ENCODE data around the gene FCRLB. TPM values are rescaled to one million over a fixed set of nuclear protein-coding genes. Genes with fewer than 3 reads are reported as not detected.

The FCRLB gene
- total and polyA plus RNA-seq, 2 of the 13 experiments (the other 11 are each of a cell fraction or from before 2014, with no cell fraction given) = 0.08 to 0.11 TPM

DNA sequence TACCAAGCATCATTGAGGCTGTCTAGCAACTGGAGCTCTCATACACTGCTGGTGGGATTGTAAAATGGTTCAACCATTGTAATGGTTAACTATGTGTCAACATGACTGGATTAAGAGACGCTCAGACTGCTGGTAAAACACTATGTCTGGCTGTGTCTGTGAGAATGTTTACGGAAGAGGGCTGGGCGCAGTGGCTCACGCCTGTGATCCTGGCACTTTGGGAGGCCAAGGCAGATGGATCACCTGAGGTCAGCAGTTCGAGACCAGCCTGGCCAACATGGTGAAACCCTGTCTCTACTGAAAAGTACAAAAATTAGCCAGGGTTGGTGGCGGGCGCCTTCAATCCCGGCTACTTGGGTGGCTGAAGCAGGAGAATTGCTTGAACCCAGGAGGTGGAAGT lies 19.1 kb upstream of the FCRLB start (continued):
- TF ChIP-seq, protein P1, sequence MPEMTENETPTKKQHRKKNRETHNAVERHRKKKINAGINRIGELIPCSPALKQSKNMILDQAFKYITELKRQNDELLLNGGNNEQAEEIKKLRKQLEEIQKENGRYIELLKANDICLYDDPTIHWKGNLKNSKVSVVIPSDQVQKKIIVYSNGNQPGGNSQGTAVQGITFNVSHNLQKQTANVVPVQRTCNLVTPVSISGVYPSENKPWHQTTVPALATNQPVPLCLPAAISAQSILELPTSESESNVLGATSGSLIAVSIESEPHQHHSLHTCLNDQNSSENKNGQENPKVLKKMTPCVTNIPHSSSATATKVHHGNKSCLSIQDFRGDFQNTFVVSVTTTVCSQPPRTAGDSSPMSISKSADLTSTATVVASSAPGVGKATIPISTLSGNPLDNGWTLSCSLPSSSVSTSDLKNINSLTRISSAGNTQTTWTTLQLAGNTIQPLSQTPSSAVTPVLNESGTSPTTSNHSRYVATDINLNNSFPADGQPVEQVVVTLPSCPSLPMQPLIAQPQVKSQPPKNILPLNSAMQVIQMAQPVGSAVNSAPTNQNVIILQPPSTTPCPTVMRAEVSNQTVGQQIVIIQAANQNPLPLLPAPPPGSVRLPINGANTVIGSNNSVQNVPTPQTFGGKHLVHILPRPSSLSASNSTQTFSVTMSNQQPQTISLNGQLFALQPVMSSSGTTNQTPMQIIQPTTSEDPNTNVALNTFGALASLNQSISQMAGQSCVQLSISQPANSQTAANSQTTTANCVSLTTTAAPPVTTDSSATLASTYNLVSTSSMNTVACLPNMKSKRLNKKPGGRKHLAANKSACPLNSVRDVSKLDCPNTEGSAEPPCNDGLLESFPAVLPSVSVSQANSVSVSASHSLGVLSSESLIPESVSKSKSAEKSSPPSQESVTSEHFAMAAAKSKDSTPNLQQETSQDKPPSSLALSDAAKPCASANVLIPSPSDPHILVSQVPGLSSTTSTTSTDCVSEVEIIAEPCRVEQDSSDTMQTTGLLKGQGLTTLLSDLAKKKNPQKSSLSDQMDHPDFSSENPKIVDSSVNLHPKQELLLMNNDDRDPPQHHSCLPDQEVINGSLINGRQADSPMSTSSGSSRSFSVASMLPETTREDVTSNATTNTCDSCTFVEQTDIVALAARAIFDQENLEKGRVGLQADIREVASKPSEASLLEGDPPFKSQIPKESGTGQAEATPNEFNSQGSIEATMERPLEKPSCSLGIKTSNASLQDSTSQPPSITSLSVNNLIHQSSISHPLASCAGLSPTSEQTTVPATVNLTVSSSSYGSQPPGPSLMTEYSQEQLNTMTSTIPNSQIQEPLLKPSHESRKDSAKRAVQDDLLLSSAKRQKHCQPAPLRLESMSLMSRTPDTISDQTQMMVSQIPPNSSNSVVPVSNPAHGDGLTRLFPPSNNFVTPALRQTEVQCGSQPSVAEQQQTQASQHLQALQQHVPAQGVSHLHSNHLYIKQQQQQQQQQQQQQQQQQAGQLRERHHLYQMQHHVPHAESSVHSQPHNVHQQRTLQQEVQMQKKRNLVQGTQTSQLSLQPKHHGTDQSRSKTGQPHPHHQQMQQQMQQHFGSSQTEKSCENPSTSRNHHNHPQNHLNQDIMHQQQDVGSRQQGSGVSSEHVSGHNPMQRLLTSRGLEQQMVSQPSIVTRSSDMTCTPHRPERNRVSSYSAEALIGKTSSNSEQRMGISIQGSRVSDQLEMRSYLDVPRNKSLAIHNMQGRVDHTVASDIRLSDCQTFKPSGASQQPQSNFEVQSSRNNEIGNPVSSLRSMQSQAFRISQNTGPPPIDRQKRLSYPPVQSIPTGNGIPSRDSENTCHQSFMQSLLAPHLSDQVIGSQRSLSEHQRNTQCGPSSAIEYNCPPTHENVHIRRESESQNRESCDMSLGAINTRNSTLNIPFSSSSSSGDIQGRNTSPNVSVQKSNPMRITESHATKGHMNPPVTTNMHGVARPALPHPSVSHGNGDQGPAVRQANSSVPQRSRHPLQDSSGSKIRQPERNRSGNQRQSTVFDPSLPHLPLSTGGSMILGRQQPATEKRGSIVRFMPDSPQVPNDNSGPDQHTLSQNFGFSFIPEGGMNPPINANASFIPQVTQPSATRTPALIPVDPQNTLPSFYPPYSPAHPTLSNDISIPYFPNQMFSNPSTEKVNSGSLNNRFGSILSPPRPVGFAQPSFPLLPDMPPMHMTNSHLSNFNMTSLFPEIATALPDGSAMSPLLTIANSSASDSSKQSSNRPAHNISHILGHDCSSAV (CRISPR knock-in tag; IDR thresholded peaks at IDR 0.05; ENCODE audit: borderline replicate concordance) = no peak
- TF ChIP-seq, protein P2, sequence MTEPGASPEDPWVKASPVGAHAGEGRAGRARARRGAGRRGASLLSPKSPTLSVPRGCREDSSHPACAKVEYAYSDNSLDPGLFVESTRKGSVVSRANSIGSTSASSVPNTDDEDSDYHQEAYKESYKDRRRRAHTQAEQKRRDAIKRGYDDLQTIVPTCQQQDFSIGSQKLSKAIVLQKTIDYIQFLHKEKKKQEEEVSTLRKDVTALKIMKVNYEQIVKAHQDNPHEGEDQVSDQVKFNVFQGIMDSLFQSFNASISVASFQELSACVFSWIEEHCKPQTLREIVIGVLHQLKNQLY (CRISPR knock-in tag; IDR thresholded peaks at IDR 0.05) = peak; percentile 67; the same call in 1 of the 2 replicates
- TF ChIP-seq ZFP36L1 (CRISPR knock-in tag; IDR thresholded peaks at IDR 0.05) (no peak), TSC22D2 (CRISPR knock-in tag; IDR thresholded peaks at IDR 0.05; ENCODE audit: borderline replicate concordance) (no peak), ZNF547 (CRISPR knock-in tag; IDR thresholded peaks at IDR 0.05) (no peak), ZFP36 (IDR thresholded peaks at IDR 0.05; ENCODE audit: borderline replicate concordance, low read depth, low read length, partially characterized antibody) (no peak), ZNF781 (CRISPR knock-in tag; IDR thresholded peaks at IDR 0.05; ENCODE audit: borderline replicate concordance, not compliant biosample characterization) (no peak), ZNF468 (CRISPR knock-in tag; IDR thresholded peaks at IDR 0.05) (no peak), ASH2L (IDR thresholded peaks at IDR 0.05; ENCODE audit: insufficient read length, low read depth, low read length) (no peak), CBX2 (IDR thresholded peaks at IDR 0.05; ENCODE audit: low read depth, low read length) (no peak), CBX2 (CRISPR knock-in tag; IDR thresholded peaks at IDR 0.05; ENCODE audit: low read depth) (0 out of 2 replicates have a peak, but pooled peaks have one; percentile 61)
- TF ChIP-seq, protein P3, sequence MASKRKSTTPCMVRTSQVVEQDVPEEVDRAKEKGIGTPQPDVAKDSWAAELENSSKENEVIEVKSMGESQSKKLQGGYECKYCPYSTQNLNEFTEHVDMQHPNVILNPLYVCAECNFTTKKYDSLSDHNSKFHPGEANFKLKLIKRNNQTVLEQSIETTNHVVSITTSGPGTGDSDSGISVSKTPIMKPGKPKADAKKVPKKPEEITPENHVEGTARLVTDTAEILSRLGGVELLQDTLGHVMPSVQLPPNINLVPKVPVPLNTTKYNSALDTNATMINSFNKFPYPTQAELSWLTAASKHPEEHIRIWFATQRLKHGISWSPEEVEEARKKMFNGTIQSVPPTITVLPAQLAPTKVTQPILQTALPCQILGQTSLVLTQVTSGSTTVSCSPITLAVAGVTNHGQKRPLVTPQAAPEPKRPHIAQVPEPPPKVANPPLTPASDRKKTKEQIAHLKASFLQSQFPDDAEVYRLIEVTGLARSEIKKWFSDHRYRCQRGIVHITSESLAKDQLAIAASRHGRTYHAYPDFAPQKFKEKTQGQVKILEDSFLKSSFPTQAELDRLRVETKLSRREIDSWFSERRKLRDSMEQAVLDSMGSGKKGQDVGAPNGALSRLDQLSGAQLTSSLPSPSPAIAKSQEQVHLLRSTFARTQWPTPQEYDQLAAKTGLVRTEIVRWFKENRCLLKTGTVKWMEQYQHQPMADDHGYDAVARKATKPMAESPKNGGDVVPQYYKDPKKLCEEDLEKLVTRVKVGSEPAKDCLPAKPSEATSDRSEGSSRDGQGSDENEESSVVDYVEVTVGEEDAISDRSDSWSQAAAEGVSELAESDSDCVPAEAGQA (IDR thresholded peaks at IDR 0.05; ENCODE audit: low read depth) = no peak
- TF ChIP-seq, protein P3 (CRISPR knock-in tag; IDR thresholded peaks at IDR 0.05; ENCODE audit: borderline replicate concordance) = no peak
- TF ChIP-seq, protein P4, sequence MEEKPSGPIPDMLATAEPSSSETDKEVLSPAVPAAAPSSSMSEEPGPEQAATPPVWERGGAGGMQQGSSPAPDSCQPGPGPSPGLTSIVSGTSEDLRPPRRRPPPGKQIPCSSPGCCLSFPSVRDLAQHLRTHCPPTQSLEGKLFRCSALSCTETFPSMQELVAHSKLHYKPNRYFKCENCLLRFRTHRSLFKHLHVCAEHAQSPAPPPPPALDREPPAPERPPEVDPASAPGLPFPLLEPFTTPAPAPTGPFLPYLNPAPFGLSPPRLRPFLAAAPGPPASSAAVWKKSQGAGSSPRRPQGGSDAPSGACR (CRISPR knock-in tag; IDR thresholded peaks at IDR 0.05) = no peak

Data from HepG2 (cell line).